Fibroblast of the aortic adventitia (primary cell): ENCODE data around the gene SH2D6. TPM values are rescaled to one million over a fixed set of nuclear protein-coding genes. Genes with fewer than 3 reads are reported as not detected.

ENCODE experiments used
- DNase-seq: peaks from one replicate; pipeline ENCODE4 v3.0.0-alpha.2; 2010; ENCODE audit warnings: low read depth
- H3K4me3 ChIP-seq: 2 replicates; pipeline ENCODE4 v1.5.1; 2011; ENCODE audit warnings: low read depth, mild to moderate bottlenecking, control low read depth, low read length, moderate library complexity
- total RNA-seq: library from RNA; depleted of rRNA; stranded (reverse); fragments of >200 nt; gene quantifications from 2 replicates; pipeline ENCODE4 v1.2.3, GENCODE V29; 2012; ENCODE audit warnings: low replicate concordance
- TF ChIP-seq, protein P1 (sequence below): IDR thresholded peaks from 2 replicates; pipeline ENCODE4 v1.5.1; 2011; ENCODE audit warnings: mild to moderate bottlenecking, low read length, control low read depth, inconsistent platforms; ENCODE audit not compliant: insufficient read depth

SH2D6 gene
- total RNA-seq, 1 donor, result 0.27 TPM

GRCh38 chr2:85430752-85431569 is 12.4 kb downstream of the SH2D6 start:
- H3K4me3 ChIP-seq, result no peak overlapping the region
- DNase-seq, result no peak
- TF ChIP-seq, protein P1, sequence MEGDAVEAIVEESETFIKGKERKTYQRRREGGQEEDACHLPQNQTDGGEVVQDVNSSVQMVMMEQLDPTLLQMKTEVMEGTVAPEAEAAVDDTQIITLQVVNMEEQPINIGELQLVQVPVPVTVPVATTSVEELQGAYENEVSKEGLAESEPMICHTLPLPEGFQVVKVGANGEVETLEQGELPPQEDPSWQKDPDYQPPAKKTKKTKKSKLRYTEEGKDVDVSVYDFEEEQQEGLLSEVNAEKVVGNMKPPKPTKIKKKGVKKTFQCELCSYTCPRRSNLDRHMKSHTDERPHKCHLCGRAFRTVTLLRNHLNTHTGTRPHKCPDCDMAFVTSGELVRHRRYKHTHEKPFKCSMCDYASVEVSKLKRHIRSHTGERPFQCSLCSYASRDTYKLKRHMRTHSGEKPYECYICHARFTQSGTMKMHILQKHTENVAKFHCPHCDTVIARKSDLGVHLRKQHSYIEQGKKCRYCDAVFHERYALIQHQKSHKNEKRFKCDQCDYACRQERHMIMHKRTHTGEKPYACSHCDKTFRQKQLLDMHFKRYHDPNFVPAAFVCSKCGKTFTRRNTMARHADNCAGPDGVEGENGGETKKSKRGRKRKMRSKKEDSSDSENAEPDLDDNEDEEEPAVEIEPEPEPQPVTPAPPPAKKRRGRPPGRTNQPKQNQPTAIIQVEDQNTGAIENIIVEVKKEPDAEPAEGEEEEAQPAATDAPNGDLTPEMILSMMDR, result no peak

- no peak for DNase-seq
- H3K4me3 ChIP-seq, result no peak overlapping the region
- TF ChIP-seq, protein P1, result no peak
Measured at GRCh38 chr2:85431570-85432205, 13.2 kb downstream of the SH2D6 start.

DNA sequence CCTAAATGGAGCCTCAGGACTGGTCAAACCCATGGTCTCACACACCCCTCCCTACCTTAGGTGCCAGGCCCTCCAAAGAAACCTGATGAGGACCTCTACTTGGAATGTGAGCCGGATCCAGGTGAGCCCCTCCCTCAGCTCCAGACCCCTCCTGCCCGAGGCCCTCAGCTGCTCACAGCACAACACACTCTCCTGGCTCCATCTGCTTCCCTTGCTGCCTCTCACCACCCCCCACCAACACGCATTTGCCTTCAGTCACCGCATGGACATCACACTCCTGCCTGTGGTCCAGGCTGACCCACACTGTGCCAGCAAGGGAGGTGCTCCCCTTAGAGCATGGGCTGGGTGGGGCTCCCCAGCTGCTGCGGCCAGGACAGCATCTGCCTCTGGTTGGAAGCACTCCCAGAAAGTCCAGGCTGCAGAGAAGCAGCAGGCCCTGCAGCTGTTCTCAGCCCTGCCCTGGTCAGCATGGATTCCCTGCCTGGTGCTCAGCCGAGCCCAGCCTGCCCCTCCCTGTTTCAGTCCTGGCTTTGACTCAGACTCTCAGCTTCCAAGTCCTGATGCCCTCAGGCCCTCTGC is 15.1 kb downstream of the SH2D6 start:
- TF ChIP-seq, protein P1, result no peak
- H3K4me3 ChIP-seq, result no peak overlapping the region
- DNase-seq, result peak; percentile 98

DNA sequence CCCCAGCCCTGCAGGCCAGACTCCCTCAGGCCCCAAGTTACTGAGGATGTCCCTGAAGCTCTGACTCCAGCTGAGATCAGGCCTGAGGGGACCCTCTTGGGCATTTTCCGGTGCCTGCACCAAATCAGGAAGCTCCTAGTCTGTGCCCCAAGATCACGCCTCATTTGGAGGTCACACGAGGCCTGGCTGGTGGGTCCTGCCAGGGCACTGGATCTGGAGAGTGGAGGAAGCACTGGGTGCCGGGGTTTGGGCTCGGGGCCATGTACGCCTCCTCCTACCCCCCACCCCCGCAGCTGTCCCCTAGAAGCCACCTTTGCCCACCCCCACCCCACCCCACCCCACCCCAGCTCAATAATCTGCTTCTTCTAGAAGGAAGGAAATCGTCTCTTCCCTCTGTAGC is 16.2 kb downstream of the SH2D6 start:
- H3K4me3 ChIP-seq, result no peak overlapping the region
- DNase-seq, result no peak
- TF ChIP-seq, protein P1, result no peak

DNA sequence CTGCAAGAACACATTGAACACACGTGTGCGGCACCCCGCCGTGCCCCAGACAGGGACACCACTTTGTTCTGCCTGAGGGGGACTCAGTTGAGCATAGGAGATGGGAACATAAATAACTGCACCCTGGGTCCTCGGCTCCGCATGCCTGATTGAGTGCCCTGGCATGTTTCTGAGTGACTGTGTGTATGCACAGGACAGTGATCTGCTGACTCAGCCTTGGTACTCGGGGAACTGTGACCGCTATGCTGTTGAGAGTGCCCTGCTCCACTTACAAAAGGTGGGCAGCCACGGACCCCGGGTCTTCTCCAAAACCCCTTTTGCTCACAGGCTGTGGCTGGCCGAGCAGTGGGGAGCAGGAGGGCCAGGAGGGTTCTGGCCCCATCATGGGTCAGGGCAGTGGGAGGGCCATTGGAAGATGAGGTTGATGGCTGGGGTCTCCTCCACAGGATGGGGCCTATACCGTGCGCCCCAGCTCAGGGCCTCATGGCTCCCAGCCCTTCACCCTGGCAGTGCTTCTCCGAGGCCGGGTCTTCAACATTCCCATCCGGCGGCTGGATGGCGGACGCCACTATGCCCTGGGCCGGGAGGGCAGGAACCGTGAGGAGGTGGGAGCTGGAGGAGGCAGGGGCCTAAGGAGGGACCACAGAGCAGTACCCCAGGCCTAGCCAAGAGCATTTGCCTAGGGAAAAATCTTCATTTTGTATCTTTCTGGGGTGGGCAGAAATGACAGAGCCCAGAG is 16.9 kb downstream of the SH2D6 start:
- no peak overlapping the region for H3K4me3 ChIP-seq
- TF ChIP-seq, protein P1, result no peak
- no peak for DNase-seq

- TF ChIP-seq, protein P1, result no peak
- no peak for DNase-seq
- no peak overlapping the region for H3K4me3 ChIP-seq
Measured at GRCh38 chr2:85435981-85436835, 17.7 kb downstream of the SH2D6 start.
